Measurements from ENCODE around the gene PRSS23. TPM values are rescaled to one million over a fixed set of nuclear protein-coding genes. Genes with fewer than 3 reads are reported as not detected.
"Not testable (repeated sequence)": the region's sequence is repeated elsewhere in the genome, so short reads cannot be mapped to it uniquely, and the experiment has no call there.

PRSS23 gene
- total RNA-seq, 1 experiment from 2014 or later, result 37.4 TPM

DNA sequence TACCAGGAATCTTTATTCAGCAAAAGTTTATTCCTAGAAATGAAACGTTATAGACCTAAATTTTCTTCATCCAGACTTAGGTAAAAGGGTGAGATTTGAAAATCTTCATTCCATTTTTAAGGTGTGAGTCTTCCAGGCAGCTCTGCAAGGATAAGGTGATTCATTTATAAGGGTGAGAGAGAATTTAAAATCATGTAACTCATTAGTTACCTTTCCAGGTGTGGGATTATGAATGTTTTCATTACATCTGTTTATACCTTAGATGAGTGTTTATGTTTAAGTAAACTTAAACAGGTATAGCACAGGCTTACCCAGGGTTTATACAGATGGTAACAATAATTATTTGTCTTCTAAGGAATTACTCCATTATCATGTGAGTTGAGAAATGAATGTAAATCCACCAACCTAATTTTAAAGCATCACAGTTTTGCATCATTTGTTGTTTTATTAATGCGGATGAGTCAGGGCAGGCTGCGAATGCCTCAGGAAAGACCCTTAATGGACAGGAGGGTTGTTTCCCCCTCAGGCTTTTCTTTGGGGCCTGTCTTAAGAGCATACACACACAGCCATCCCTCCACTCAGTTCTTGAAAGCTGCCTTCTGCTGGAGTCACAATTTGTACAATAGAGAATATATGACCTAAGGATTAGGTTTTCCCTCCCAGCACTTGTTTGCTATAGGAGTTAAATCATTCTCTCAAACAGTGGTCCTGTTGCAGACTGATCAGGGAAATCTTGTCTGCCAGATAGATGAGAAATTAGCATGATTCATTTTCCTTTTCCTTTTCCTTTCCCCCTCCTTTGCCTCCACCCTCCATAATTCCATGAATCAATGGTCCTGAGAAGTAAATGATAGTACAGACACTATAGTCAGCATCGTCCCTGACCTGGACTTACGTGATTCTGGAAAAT lies 3.0 kb downstream of the PRSS23 start:
- no peaks in the 10 kb centered on the region for H3K9me3 ChIP-seq
- no peaks in the 10 kb centered on the region for H3K27me3 ChIP-seq
- H3K36me3 ChIP-seq, result no peaks in the 10 kb centered on the region
- no peak for DNase-seq
- H3K4me3 ChIP-seq, result no peak overlapping the region

DNA sequence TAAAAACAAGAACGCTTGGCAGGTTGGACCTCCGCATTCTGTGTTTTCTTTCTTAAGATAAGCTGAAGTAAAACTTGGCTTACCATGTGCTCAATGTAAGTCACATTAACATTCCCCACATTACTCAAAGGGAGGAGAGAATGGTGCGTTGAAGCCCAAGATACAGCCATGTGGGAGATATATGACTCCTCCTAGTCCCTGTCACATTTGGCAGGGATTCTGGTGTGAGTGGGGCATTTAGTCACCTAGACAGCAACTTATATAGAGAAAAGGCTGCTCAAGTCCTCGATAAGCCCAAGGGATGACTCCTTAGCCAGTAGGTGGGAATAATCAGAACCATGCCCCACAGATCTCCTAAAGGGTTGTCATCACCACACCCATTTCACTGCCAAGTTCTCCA lies 4.6 kb downstream of the PRSS23 start:
- Histone ChIP-seq H3K9me3 (no peaks in the 10 kb centered on the region), H3K36me3 (no peaks in the 10 kb centered on the region), H3K27me3 (no peaks in the 10 kb centered on the region), H3K4me3 (no peak overlapping the region)
- no peak for DNase-seq

DNA sequence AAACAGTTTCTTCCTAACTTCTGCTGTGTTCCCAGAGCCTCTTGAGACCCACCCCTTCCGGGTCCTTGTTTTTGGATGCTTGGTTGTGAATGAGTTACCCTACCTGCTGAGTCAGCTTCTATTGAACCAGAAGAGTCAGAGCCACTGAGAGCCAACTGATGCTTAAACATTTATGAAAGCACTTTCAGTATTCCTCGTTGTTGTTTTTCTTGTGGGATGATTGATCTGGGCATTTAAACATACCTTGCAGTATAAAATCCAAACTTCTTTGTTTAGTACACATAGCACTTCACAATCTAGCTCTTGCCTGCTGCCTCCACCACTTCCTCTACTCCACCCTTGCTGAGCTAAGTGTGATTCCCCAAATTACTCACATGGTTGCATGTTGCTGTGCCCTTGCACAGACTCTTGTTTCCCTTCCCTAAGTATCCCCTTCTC lies 5.5 kb downstream of the PRSS23 start:
- no peaks in the 10 kb centered on the region for H3K36me3 ChIP-seq
- peak; percentile 28 for DNase-seq

DNA sequence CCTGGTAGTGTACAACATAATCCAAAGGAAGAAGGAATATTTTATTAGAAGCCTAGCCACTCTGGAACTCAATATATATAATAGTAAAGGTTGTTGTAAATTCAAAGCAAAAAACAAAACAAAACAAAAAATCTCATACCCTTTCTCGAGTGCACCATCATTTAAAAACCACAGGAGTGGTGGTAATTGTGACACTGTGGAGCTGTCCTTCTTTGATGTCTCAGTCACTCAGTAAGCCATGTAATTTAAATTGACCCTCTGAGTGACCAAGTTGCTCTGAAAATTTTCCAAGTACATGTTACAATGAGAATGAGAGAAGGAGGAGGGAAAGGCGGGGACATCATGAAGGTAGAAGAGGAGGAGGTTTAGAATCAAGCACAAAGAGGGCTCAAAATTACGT lies 6.6 kb downstream of the PRSS23 start:
- DNase-seq, result no peak
- Histone ChIP-seq H3K4me3 (no peak overlapping the region), H3K9me3 (no peaks in the 10 kb centered on the region), H3K36me3 (no peaks in the 10 kb centered on the region), H3K27me3 (no peaks in the 10 kb centered on the region)

More for the DNA sequence above, 5.5 kb downstream of the PRSS23 start:
- H3K4me3 ChIP-seq, result no peak overlapping the region
- H3K9me3 ChIP-seq, result no peaks in the 10 kb centered on the region
- H3K27me3 ChIP-seq, result no peaks in the 10 kb centered on the region

DNA sequence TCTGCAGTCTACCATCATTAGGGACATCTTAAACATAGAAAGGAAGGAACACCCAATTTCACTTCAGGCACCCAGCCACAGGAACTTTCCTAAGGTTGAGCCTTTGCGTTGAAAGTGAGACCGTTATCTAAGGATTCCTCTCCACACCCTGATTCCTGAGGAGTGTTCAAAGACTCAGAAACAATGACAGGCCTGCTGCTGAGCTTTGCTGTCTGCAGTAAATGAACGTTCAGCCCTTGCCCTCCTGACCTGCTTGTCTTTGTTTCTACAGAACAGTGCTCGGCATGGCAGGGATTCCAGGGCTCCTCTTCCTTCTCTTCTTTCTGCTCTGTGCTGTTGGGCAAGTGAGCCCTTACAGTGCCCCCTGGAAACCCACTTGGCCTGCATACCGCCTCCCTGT lies 7.0 kb downstream of the PRSS23 start:
- Histone ChIP-seq H3K9me3 (no peaks in the 10 kb centered on the region), H3K36me3 (no peaks in the 10 kb centered on the region), H3K4me3 (no peak overlapping the region), H3K27me3 (no peaks in the 10 kb centered on the region)
- DNase-seq, result no peak

DNA sequence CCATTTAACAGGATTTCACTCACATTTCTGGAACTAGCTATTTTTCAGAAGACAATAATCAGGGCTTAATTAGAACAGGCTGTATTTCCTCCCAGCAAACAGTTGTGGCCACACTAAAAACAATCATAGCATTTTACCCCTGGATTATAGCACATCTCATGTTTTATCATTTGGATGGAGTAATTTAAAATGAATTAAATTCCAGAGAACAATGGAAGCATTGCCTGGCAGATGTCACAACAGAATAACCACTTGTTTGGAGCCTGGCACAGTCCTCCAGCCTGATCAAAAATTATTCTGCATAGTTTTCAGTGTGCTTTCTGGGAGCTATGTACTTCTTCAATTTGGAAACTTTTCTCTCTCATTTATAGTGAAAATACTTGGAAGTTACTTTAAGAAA lies 9.2 kb downstream of the PRSS23 start:
- H3K36me3 ChIP-seq, result no peaks in the 10 kb centered on the region
- DNase-seq, result no peak
- no peak overlapping the region for H3K4me3 ChIP-seq
- no peaks in the 10 kb centered on the region for H3K27me3 ChIP-seq
- no peaks in the 10 kb centered on the region for H3K9me3 ChIP-seq

DNA sequence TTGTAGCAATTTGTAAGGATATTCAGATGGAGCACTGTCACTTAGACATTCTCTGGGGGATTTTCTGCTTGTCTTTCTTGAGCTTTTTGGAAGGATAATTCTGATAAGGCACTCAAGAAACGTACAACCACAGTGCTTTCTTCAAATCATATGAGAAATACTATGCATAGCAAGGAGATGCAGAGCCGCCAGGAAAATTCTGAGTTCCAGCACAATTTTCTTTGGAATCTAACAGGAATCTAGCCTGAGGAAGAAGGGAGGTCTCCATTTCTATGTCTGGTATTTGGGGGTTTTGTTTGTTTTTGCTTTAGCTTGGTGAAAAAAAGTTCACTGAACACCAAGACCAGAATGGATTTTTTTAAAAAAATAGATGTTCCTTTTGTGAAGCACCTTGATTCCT lies 9.9 kb downstream of the PRSS23 start:
- no peaks in the 10 kb centered on the region for H3K27me3 ChIP-seq
- H3K9me3 ChIP-seq, result no peaks in the 10 kb centered on the region
- H3K36me3 ChIP-seq, result no peaks in the 10 kb centered on the region
- no peak overlapping the region for H3K4me3 ChIP-seq
- no peak for DNase-seq

DNA sequence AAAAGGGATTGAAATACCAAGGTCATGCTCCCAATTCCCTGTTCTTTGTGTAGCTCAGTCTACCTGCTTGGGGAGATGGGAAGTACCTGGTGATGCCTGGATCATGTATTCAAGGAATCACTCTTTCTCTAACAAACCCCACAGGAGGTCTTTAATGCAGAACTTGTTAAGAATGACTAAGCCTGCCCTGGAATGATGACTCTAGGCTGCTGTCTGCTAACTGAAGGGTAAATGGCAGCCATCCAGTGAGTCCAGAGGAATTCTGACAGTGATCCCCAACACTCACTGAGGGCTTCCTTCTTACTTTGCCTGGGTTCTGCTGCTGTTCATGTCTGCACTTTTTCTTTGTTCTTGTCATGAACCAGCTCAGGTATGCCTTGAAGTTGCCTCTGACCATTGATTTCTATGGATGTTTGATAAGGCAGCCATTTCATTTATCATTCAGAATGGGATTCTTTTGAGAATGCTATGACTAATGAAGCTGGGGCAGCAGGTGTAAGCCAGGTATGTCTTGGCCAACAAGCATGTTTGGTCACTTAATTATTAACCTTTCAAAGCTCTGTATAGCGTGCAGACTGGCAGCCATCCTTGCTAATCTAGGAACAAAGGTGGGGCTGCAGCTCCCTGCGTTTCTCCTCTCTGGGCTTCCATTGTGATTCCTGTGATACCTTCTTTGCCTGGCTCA lies 11.4 kb downstream of the PRSS23 start:
- Histone ChIP-seq H3K9me3 (no peaks in the 10 kb centered on the region), H3K27me3 (no peaks in the 10 kb centered on the region), H3K4me3 (no peak overlapping the region), H3K36me3 (no peaks in the 10 kb centered on the region)
- DNase-seq, result peak; percentile 69

DNA sequence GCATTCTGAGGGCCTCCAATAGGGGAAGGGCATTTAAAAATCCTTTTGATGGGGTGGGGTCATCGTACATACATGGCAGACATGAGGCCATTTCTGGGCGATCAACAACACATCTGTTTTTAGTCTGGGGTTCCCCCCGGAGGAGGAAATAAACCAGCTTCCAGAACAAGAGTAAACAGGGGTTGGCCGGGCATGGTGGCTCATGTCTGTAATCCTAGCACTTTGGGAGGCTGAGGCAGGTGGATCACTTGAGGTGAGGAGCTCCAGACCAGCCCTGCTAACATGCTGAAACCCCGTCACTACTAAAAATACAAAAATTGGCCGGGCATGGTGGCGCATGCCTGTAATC lies 12.0 kb downstream of the PRSS23 start:
- Histone ChIP-seq H3K4me3 (no peak overlapping the region), H3K36me3 (no peaks in the 10 kb centered on the region), H3K27me3 (no peaks in the 10 kb centered on the region), H3K9me3 (no peaks in the 10 kb centered on the region)
- DNase-seq, result no peak

DNA sequence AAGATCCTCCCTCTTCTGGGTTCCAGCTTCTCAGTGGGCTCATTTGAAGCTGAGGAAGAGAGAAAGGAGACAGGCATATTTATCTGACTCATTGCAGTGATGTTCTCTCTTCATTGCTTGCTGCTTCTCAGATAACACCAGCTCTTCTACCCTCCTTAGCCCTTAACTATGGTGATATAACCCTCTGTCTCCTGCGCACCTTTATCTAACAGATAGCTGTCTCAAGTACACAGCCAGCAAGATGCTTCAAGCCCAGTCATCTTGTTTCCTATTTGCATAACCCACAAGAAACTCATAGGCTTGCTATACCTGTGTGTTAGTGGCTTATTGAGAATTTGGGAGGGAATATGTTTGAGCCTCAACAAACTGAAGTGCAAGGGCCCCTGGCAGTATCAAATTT lies 12.6 kb downstream of the PRSS23 start:
- H3K9me3 ChIP-seq, result no peaks in the 10 kb centered on the region
- no peaks in the 10 kb centered on the region for H3K36me3 ChIP-seq
- H3K27me3 ChIP-seq, result no peaks in the 10 kb centered on the region
- no peak for DNase-seq
- no peak overlapping the region for H3K4me3 ChIP-seq

DNA sequence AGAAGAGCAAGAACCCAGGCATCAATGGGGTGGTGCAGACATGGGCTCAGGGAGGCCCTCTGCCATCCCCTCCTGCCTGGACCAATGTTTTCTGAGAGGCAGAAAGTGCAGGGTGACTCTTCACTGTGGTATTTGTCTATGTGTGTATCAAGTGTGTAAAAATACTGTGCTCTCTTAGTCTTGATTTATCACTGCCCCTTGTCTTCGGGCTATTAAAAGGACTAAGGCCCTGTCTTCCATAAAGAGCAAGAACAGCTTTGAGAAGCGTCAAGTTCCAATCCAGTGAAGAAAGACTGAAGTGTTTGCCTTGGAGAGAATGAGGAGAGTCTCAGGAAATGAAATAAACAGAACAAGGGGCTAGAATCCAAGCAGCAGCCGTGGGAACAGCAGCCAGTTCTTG lies 14.4 kb downstream of the PRSS23 start:
- no peak for DNase-seq
- Histone ChIP-seq H3K36me3 (no peaks in the 10 kb centered on the region), H3K9me3 (no peaks in the 10 kb centered on the region), H3K4me3 (no peak overlapping the region), H3K27me3 (no peaks in the 10 kb centered on the region)

DNA sequence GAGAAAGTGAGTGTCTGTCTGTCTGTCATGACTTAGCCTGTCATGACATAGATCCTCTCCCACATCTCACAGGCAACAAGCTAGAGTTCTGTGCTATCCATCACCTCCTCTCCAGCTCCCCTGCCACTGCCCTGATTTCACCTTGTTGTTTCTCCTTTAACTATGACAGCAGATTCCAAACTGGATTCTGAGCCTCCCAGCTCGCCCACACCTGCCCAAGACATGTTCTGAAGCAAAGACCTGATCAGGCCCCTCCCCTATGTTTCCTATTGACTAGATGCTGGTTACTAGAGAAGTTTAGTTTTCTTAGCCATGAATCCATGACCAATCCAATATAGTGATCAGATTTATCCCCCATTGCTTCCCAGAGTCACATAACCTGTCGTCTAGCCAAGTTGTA lies 15.4 kb downstream of the PRSS23 start:
- Histone ChIP-seq H3K9me3 (no peaks in the 10 kb centered on the region), H3K27me3 (no peaks in the 10 kb centered on the region), H3K4me3 (no peak overlapping the region), H3K36me3 (no peaks in the 10 kb centered on the region)
- no peak for DNase-seq

DNA sequence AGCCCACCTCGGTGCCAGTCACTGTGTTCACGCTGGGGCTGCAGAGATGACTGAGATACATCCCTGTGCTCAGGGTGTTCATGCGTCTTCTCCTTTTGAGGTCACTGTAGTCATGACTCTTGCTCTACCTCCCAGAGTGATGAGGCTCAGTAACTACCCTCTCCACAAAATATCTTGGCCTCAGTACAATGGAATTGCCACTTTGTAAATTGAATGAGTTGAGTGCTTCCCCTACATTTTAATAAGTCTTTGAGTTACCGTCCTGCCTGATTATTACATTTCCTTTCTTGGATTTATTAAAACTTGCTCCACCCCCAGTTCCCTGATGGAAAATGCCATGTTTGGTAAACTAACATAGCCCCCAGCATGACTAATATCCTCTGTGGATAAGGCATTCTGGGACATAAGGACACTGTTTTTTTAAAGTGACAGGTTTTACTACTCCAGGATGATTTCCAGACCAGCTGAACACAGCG lies 15.9 kb downstream of the PRSS23 start:
- Histone ChIP-seq H3K9me3 (no peaks in the 10 kb centered on the region), H3K4me3 (no peak overlapping the region), H3K36me3 (no peaks in the 10 kb centered on the region), H3K27me3 (no peaks in the 10 kb centered on the region)
- DNase-seq, result no peak

DNA sequence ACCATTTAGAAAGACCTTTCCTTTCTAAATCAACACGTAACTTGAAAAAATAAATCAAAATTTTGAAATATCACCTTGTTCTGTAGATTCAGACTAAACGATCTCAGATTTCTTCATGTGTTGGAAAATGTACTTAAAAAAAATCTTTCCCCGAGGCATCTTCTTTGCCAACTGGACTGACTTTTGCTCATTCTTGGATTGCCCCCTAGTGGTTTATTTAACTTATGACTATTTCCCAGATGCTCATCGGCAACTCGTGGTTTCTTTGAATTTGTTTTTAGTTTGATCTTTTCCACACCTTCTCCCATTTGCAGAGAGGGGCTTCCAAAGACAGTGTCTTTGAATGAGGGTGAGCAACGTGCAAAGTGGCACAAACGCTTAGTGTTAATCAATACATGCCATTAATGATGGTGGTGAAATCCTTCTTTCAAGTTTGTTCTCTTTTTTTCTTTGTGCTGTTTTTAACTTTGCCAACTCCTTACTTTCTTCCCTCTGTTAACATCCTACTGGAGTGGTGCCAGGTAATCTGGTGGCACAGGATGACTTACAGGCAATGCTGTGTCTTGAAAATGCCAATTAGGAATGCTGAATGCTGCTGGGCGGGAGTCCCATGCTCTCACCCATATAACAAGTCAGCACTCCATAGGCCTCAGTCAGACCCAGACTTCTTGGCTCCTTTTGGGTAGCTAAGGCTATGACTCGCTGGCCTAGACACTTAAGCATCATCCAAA lies 18.3 kb downstream of the PRSS23 start:
- H3K9me3 ChIP-seq, result no peaks in the 10 kb centered on the region
- DNase-seq, result peak; percentile 54
- no peak overlapping the region for H3K4me3 ChIP-seq
- no peaks in the 10 kb centered on the region for H3K36me3 ChIP-seq
- H3K27me3 ChIP-seq, result no peaks in the 10 kb centered on the region

DNA sequence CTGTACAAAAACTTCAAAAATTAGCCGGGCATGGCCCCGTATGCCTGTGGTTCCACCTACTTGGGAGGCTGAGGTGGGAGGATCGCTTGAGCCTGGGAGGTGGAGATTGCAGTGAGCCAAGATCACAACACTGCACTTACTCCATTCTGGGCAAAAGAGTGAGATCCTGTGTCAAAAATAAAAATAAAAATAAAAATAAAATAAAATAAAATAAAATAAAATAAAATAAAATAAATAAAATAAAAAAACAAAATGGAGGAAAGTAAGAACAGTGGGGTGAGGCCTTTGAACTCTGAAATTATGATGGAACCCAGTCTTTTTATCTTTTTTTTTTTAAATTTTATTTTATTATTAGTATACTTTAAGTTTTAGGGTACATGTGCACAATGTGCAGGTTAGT lies 23.8 kb downstream of the PRSS23 start:
- not testable (repeated sequence) for H3K9me3 ChIP-seq, H3K4me3 ChIP-seq

DNA sequence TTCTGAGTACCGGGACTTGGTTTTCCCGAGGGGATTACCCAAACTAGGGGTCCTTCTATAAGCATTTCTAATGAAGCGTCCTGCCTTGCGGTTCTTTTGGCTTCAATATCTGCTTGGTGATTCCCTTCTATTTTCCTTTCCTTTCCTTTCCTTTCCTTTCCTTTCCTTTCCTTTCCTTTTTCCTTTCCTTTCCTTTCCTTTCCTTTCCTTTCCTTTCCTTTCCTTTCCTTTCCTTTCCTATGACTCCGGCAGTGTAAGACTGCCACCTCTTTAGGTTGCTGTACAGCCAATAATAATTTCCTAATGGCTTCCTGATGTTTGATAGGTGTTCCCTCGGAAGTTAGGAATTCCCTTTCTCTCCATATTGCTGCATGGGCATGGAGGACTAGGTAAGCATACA lies 34.0 kb downstream of the PRSS23 start:
- not testable (repeated sequence) for H3K27me3 ChIP-seq, H3K4me3 ChIP-seq, DNase-seq, H3K9me3 ChIP-seq, H3K36me3 ChIP-seq

More for the DNA sequence above, 23.8 kb downstream of the PRSS23 start:
- not testable (repeated sequence) for H3K36me3 ChIP-seq, DNase-seq, H3K27me3 ChIP-seq

DNA sequence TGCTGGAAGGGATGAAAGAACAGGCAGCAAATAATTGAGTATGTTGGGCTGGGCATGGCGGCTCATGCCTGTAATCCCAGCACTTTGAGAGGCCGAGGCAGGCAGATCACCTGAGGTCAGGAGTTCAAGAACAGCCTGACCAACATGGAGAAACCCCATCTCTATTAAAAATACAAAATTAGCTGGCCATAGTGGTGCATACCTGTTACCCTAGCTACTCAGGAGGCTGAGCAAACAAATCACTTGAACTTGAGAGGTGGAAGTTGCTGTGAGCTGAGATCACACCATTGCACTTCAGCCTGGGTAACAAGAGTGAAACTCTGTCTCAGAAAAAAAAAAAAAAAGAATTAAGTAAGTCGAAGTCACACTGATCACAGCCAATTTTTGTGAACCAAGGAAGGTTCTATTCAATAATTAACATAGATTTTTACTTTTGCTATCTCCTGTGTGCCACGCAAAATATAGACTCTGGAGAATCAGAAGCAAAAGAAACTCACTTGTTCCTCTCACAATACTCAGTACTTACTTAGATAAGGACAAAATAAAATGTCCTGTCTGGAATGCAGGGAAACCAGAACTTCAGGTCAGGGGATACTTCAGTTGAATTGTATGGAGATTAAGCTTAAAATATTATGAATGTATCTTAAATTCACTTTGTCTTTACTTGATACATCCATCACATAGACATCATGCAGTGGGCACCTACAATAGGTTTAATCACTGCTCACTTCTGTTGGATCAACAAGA lies 44.6 kb downstream of the PRSS23 start:
- not testable (repeated sequence) for H3K9me3 ChIP-seq, H3K4me3 ChIP-seq, H3K36me3 ChIP-seq, H3K27me3 ChIP-seq, DNase-seq

Data from MG63 (cell line).